Parathyroid adenoma (tissue), 2 donors: ENCODE data around the gene C2orf68.

Experiments used
- H2AFZ ChIP-seq: fragments of 300-600 bp; sonication (generic); one replicate; pipeline ENCODE4 v1.7.0; 2017; ENCODE audit warnings: antibody characterized with exemption, mild to moderate bottlenecking
- H3K27ac ChIP-seq: fragments of 300-600 bp; sonication (generic); one replicate; pipeline ENCODE4 v1.7.0; 2017
- H3K27me3 ChIP-seq: fragments of 300-600 bp; sonication (generic); one replicate; pipeline ENCODE4 v1.7.0; 2017; ENCODE audit warnings: low read length; ENCODE audit not compliant: control insufficient read depth, insufficient read depth
- H3K36me3 ChIP-seq: fragments of 300-600 bp; sonication (generic); one replicate; pipeline ENCODE4 v1.7.0; 2017; ENCODE audit warnings: low read length; ENCODE audit not compliant: control insufficient read depth, insufficient read depth
- H3K4me1 ChIP-seq: fragments of 300-600 bp; sonication (generic); one replicate; pipeline ENCODE4 v1.7.0; 2017; ENCODE audit warnings: control low read depth
- H3K4me2 ChIP-seq: fragments of 300-600 bp; sonication (generic); one replicate; pipeline ENCODE4 v1.7.0; 2017; ENCODE audit warnings: low read length
- H3K4me3 ChIP-seq: fragments of 300-600 bp; sonication (generic); one replicate; pipeline ENCODE4 v1.7.0; 2017; ENCODE audit warnings: low read depth, low read length
- H3K79me2 ChIP-seq: fragments of 300-600 bp; sonication (generic); one replicate; pipeline ENCODE4 v1.7.0; 2017; ENCODE audit warnings: control low read depth
- H3K9ac ChIP-seq: fragments of 300-600 bp; sonication (generic); one replicate; pipeline ENCODE4 v1.7.0; 2017; ENCODE audit warnings: mild to moderate bottlenecking
- H3K9me3 ChIP-seq: fragments of 300-600 bp; sonication (generic); one replicate; pipeline ENCODE4 v1.7.0; 2017; ENCODE audit warnings: low read length; ENCODE audit not compliant: control insufficient read depth
- TF ChIP-seq, protein P1 (sequence below): fragments of 300-600 bp; sonication (generic); IDR thresholded peaks from one replicate; pipeline ENCODE4 v1.7.0; 2017; ENCODE audit warnings: antibody characterized with exemption, mild to moderate bottlenecking
- donor health status: primary hyperparathyroidism.

C2orf68 gene

DNA sequence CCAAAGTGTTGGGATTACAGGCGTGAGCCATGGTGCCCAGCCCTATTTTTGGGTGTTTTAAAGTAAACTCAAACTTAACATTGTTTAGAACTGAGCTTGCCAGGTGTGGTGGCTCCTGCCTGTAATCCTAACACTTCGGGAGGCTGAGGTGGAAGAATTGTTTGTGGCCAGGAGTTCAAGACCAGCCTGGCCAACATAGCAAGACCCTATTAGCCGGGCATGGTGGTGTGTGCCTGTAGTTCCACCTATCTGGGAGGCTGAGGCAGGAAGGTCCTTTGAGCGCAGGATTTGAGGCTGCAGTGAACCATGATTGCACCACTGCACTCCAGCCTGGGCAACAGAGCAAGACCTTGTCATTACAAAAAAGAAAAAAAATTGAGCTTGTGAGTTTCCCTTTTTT is 38.6 kb upstream of the C2orf68 start:
- H3K4me2 ChIP-seq = no peak overlapping the region
- H3K4me3 ChIP-seq = no peak overlapping the region
- no peaks in the 10 kb centered on the region for H3K27me3 ChIP-seq
- H3K36me3 ChIP-seq = no peaks in the 10 kb centered on the region
- no peaks in the 10 kb centered on the region for H3K4me1 ChIP-seq
- no peaks in the 10 kb centered on the region for H3K79me2 ChIP-seq
- H2AFZ ChIP-seq = no peak overlapping the region
- H3K9ac ChIP-seq = no peak overlapping the region
- TF ChIP-seq, protein P1, sequence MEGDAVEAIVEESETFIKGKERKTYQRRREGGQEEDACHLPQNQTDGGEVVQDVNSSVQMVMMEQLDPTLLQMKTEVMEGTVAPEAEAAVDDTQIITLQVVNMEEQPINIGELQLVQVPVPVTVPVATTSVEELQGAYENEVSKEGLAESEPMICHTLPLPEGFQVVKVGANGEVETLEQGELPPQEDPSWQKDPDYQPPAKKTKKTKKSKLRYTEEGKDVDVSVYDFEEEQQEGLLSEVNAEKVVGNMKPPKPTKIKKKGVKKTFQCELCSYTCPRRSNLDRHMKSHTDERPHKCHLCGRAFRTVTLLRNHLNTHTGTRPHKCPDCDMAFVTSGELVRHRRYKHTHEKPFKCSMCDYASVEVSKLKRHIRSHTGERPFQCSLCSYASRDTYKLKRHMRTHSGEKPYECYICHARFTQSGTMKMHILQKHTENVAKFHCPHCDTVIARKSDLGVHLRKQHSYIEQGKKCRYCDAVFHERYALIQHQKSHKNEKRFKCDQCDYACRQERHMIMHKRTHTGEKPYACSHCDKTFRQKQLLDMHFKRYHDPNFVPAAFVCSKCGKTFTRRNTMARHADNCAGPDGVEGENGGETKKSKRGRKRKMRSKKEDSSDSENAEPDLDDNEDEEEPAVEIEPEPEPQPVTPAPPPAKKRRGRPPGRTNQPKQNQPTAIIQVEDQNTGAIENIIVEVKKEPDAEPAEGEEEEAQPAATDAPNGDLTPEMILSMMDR = no peak
- no peak overlapping the region for H3K27ac ChIP-seq
- no peaks in the 10 kb centered on the region for H3K9me3 ChIP-seq

DNA sequence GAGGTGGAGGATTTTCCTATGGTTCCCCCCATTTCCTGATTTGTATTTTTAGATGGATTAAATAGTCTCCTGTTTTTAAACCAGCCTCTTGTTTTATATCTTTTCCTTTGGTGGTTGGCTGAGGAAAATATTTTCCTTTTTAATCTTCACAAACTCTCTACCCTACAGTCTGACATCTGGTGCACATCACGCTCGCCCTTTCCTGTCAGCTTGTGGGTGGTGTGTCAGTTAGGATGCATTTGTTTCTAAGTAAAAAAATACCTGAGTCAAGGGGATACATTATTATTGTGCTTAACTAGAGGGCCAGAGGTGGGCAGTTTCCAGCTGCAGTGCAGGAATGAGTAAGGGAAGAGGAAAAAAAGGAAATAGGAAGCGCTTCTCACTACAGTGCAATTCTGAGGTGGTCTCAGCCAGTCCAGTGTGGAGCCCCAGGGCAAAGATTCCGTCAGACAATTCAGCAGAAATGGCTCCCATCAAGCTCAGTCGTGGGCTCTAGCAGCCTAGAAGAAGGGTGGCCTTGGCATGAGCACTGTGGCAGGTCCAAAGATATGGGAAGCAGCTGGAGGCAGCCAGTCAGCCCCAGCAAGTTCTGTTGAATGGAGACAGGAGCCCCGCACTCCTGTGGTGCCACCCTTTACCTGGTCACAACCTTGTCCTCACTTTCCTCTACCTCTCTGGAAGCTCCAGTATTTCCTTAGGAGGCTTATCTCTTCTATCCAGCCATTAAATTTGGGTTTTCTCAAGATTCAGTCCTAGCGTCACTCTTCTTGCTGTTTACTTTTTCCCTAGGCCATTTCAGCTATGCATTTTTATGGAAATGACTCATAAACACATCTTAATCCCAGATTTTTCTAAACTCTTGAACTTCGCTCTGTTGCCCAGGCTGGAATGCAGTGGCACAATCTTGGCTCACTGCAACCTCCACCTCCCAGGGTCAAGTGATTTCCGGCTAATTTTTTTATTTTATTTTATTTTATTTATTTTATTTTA is 37.6 kb upstream of the C2orf68 start:
- no peak overlapping the region for H3K9ac ChIP-seq
- no peaks in the 10 kb centered on the region for H3K4me1 ChIP-seq
- no peak overlapping the region for H2AFZ ChIP-seq
- H3K4me3 ChIP-seq = no peak overlapping the region
- TF ChIP-seq, protein P1 = no peak
- no peaks in the 10 kb centered on the region for H3K9me3 ChIP-seq
- no peak overlapping the region for H3K4me2 ChIP-seq
- no peaks in the 10 kb centered on the region for H3K36me3 ChIP-seq
- no peaks in the 10 kb centered on the region for H3K27me3 ChIP-seq
- no peak overlapping the region for H3K27ac ChIP-seq
- H3K79me2 ChIP-seq = no peaks in the 10 kb centered on the region

DNA sequence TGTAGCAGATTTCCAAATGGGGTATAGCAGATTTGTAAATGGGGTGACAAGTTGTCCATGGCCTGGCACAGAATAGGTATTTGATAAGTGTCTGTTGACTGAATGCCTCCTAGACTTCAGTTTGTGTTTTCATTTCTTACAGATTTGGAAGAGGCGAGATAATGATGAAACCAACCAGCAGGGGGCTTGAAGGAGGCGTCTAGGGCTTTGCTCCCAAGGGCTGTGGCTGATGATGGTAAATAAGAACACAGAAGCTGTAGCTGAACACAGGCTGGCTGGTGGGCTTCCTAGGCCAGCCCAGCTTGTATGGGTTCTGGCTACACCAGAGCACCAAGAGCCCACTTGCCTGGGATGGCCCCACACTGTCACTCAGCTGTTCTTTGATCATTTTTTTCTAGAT is 36.8 kb upstream of the C2orf68 start:
- Histone ChIP-seq H2AFZ (no peak overlapping the region), H3K36me3 (no peaks in the 10 kb centered on the region), H3K9ac (no peak overlapping the region), H3K79me2 (no peaks in the 10 kb centered on the region), H3K9me3 (no peaks in the 10 kb centered on the region), H3K4me3 (no peak overlapping the region), H3K27me3 (no peaks in the 10 kb centered on the region), H3K4me1 (no peaks in the 10 kb centered on the region), H3K27ac (no peak overlapping the region), H3K4me2 (no peak overlapping the region)
- TF ChIP-seq, protein P1 = no peak

DNA sequence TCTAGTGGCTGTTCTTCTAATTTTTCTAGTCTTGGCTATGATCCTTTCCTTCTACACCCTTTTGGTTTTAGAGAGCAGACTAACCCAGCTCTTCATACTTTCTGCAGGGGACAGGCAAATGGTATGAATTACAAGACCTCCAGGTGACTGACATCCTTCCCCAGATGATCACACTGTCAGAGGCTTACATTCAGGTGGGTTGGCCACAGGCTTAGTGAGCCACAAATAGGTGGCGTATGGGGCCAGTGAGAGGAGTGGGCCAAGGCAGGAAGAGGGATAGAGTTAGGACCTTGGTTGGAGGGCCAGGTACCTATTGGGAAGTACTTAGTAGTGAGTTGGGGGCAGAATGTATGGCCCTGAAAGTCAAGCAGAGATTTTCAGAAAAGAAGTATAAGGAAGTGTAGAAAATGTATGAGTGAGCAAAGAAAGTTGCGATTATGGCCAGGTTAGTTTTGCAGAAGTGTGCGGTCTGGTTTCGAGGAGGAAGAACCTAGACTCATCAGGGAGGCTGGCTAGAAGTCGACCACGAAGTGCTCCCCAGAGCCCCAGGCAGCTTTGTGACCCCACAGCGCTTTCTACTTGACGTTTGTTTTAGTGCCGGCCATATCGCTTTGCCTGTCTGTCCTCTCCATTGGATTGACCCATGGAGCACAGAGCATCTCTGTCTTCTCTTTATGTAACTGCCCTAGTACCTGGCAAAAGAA is 36.1 kb upstream of the C2orf68 start:
- H3K4me2 ChIP-seq = no peak overlapping the region
- no peaks in the 10 kb centered on the region for H3K4me1 ChIP-seq
- H3K27me3 ChIP-seq = no peaks in the 10 kb centered on the region
- no peaks in the 10 kb centered on the region for H3K79me2 ChIP-seq
- H3K4me3 ChIP-seq = no peak overlapping the region
- no peak overlapping the region for H2AFZ ChIP-seq
- no peaks in the 10 kb centered on the region for H3K9me3 ChIP-seq
- H3K9ac ChIP-seq = no peak overlapping the region
- no peaks in the 10 kb centered on the region for H3K36me3 ChIP-seq
- TF ChIP-seq, protein P1 = no peak
- no peak overlapping the region for H3K27ac ChIP-seq
